ENCODE data around the gene CNPY1. TPM values are rescaled to one million over a fixed set of nuclear protein-coding genes. Genes with fewer than 3 reads are reported as not detected.

The CNPY1 gene
- total and polyA plus RNA-seq, 2 experiments from 2014 or later, result 0.15 TPM; not detected in 1

DNA sequence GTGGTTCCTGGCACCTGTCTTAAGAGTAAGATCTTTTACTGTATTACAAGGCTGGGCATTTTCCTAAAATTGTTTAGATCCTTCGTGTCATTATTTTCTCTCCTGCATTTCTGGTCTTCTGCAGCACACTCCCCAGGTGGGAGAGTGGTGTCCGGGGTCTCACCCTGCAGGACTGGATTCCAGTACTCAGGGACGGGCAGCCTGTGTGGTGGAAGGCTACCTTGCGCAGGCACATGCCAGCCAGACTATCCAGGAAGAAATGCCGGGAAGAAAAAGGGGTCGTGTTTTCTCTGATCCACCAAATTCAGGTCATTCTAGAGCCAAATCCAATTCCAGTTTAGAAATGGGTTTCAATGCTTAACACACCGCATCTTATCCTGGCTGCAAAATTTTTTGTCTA, 27.7 kb downstream of the CNPY1 start:
- Histone ChIP-seq H3K27ac (no peak overlapping the region), H3K4me1 (ENCODE audit: low read depth) (no peaks in the 10 kb centered on the region), H3K27me3 (peaks cover 99% of the 10 kb centered on the region), H3K36me3 (no peaks in the 10 kb centered on the region), H3K9me3 (ENCODE audit: low read depth) (no peaks in the 10 kb centered on the region), H3K4me3 (no peak overlapping the region)
- DNase-seq (ENCODE audit: low read depth in 1 of 2, low spot score in 1 of 2), result no peak
- TF ChIP-seq, protein P1, sequence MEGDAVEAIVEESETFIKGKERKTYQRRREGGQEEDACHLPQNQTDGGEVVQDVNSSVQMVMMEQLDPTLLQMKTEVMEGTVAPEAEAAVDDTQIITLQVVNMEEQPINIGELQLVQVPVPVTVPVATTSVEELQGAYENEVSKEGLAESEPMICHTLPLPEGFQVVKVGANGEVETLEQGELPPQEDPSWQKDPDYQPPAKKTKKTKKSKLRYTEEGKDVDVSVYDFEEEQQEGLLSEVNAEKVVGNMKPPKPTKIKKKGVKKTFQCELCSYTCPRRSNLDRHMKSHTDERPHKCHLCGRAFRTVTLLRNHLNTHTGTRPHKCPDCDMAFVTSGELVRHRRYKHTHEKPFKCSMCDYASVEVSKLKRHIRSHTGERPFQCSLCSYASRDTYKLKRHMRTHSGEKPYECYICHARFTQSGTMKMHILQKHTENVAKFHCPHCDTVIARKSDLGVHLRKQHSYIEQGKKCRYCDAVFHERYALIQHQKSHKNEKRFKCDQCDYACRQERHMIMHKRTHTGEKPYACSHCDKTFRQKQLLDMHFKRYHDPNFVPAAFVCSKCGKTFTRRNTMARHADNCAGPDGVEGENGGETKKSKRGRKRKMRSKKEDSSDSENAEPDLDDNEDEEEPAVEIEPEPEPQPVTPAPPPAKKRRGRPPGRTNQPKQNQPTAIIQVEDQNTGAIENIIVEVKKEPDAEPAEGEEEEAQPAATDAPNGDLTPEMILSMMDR (IDR thresholded peaks at IDR 0.05; ENCODE audit: low read depth, low read length), result no peak

DNA sequence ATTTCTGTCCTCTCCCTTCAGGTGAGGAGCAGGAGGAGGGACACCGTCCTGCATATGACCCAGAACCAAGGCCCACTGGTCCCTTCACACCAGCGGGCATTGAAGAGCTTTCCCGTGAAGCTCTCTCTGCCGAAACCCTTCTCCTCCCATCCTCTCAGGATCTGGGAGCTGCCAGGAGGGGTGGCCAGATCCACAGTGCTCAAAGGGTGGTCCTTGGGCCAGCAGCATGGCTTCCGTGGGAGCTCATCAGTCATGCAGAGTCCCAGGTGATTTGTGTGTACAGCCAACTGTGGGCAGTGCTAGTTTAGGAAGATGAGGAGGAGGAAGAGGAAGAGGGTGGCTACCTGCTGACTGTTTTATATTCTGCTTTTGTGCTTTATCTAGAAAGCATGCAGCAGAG, 28.4 kb downstream of the CNPY1 start:
- Histone ChIP-seq H3K9me3 (ENCODE audit: low read depth) (no peaks in the 10 kb centered on the region), H3K4me3 (no peak overlapping the region), H3K4me1 (ENCODE audit: low read depth) (no peaks in the 10 kb centered on the region), H3K27ac (no peak overlapping the region), H3K27me3 (peaks cover 99% of the 10 kb centered on the region), H3K36me3 (no peaks in the 10 kb centered on the region)
- no peak for DNase-seq (ENCODE audit: low read depth in 1 of 2, low spot score in 1 of 2)
- TF ChIP-seq, protein P1 (IDR thresholded peaks at IDR 0.05; ENCODE audit: low read depth, low read length), result no peak

DNA sequence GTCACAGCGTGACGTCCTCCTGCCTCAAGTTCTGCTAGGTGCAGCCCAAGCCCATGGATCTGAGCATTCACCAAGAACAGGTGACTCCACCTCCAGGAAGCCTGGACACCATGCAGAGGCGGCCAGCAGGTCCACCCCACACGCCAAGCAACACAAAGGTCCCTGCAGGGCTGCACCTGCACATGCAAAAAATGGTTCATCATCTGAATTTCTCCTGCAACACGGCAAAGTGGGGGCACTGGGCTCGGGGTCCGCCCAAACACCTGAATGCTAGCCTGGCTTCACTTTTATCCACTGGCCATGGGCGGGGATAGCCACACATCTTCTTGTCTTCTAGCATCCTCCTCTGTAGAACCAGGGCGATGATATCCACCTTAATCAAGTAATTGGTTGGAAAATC, 28.9 kb downstream of the CNPY1 start:
- Histone ChIP-seq H3K36me3 (no peaks in the 10 kb centered on the region), H3K4me3 (no peak overlapping the region), H3K9me3 (ENCODE audit: low read depth) (no peaks in the 10 kb centered on the region), H3K4me1 (ENCODE audit: low read depth) (no peaks in the 10 kb centered on the region), H3K27ac (no peak overlapping the region), H3K27me3 (peaks cover 99% of the 10 kb centered on the region)
- DNase-seq (ENCODE audit: low read depth in 1 of 2, low spot score in 1 of 2), result no peak
- TF ChIP-seq, protein P1 (IDR thresholded peaks at IDR 0.05; ENCODE audit: low read depth, low read length), result no peak

- TF ChIP-seq, protein P1 (IDR thresholded peaks at IDR 0.05; ENCODE audit: low read depth, low read length), result no peak
- H3K9me3 ChIP-seq (ENCODE audit: low read depth), result no peaks in the 10 kb centered on the region
- no peak overlapping the region for H3K27ac ChIP-seq
- H3K4me1 ChIP-seq (ENCODE audit: low read depth), result no peaks in the 10 kb centered on the region
- DNase-seq (ENCODE audit: low read depth in 1 of 2, low spot score in 1 of 2), result no peak
- H3K36me3 ChIP-seq, result no peaks in the 10 kb centered on the region
- H3K4me3 ChIP-seq, result no peak overlapping the region
- peaks cover 99% of the 10 kb centered on the region for H3K27me3 ChIP-seq
Observed at GRCh38 chr7:155516466-155516865, 29.9 kb downstream of the CNPY1 start.

DNA sequence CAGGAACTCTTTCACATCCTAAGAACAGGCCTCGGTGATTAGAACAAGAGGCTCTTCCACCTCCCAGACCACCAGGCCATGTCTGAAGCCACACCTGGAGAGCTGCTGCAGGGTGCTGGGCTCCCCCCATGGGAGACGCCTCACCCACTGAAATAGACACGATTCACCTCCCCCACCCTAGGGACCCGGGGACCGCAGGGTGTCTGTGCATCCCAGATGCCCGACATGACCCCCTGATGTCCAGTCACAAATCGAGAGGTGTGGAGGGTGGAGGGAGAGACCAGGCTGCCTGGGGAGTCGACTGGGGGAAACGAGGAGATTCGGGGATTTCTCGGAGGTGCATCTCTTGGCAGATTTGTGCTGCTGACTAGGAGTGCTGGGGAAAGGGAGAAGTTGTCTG, 31.0 kb downstream of the CNPY1 start:
- TF ChIP-seq, protein P1 (IDR thresholded peaks at IDR 0.05; ENCODE audit: low read depth, low read length), result no peak
- H3K4me3 ChIP-seq, result no peak overlapping the region
- no peaks in the 10 kb centered on the region for H3K36me3 ChIP-seq
- H3K4me1 ChIP-seq (ENCODE audit: low read depth), result no peaks in the 10 kb centered on the region
- H3K27ac ChIP-seq, result no peak overlapping the region
- H3K9me3 ChIP-seq (ENCODE audit: low read depth), result no peaks in the 10 kb centered on the region
- no peak for DNase-seq (ENCODE audit: low read depth in 1 of 2, low spot score in 1 of 2)
- H3K27me3 ChIP-seq, result peaks cover 99% of the 10 kb centered on the region

- H3K27ac ChIP-seq, result no peak overlapping the region
- no peaks in the 10 kb centered on the region for H3K9me3 ChIP-seq (ENCODE audit: low read depth)
- peaks cover 100% of the 10 kb centered on the region for H3K27me3 ChIP-seq
- H3K4me1 ChIP-seq (ENCODE audit: low read depth), result no peaks in the 10 kb centered on the region
- no peak for DNase-seq (ENCODE audit: low read depth in 1 of 2, low spot score in 1 of 2)
- H3K36me3 ChIP-seq, result no peaks in the 10 kb centered on the region
- H3K4me3 ChIP-seq, result no peak overlapping the region
- TF ChIP-seq, protein P1 (IDR thresholded peaks at IDR 0.05; ENCODE audit: low read depth, low read length), result no peak
Observed at GRCh38 chr7:155514296-155514695, 32.1 kb downstream of the CNPY1 start.

Data from cardiac muscle cell (in vitro differentiated cells and primary cell).